Measurements from ENCODE around the gene EGF.
"Not testable (repeated sequence)": the region's sequence is repeated elsewhere in the genome, so short reads cannot be mapped to it uniquely, and the experiment has no call there.

The EGF gene

DNA sequence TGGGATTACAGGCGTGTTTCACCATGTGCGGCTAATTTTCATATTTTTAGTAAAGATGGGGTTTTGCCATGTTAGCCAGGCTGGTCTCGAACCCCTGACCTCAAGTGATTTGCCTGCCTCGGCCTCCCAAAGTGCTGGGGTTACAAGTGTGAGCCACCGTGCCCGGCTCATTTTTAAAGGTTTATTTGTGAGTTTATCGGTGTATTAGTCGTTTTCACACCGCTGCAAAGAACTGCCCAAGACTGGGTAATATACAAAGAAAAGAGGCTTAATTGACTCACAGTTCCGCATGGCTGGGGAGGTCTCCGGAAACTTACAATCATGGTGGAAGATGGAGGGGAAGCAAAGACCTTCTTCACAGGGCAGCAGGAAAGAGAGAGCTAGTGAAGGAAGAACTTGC lies 126.5 kb downstream of the EGF start:
- DNase-seq (ENCODE audit: low read depth) = not testable (repeated sequence)

GRCh38 chr4:110041735-110042134 lies 129.1 kb downstream of the EGF start:
- DNase-seq (ENCODE audit: low read depth) = no peak

- no peak for DNase-seq (ENCODE audit: low read depth)
These were observed 130.1 kb downstream of the EGF start for GRCh38 chr4:110042545-110043517.

DNA sequence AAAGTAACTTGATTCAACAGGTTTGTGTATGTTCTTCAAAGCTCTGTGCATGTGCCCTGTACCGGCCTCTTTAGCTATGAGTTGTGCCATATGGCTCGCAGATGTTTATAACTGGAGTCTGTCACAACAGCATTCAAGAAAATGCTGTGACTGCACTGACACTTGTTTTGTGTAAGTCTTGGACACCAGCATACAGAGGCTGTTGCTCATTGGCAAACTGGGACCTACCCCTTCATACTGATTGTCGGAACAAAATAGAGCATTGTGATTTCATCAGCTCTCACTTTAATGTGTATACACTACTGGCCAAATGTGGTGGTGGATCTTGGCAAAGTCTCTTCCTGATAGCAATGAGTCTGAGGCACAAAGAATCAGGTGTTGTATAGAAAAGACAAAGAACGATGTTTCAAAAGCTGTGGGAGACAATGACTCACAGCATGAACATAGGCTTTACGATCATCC lies 133.9 kb downstream of the EGF start:
- DNase-seq (ENCODE audit: low read depth) = no peak

- no peak for DNase-seq (ENCODE audit: low read depth)
These were observed 137.6 kb downstream of the EGF start for GRCh38 chr4:110049951-110050925.

GRCh38 chr4:110055158-110055768 lies 142.6 kb downstream of the EGF start:
- DNase-seq (ENCODE audit: low read depth) = no peak

- DNase-seq (ENCODE audit: low read depth) = no peak
These were observed 146.0 kb downstream of the EGF start for GRCh38 chr4:110058677-110059076.

- DNase-seq (ENCODE audit: low read depth) = no peak
These were observed 147.0 kb downstream of the EGF start for GRCh38 chr4:110059556-110060191.

DNA sequence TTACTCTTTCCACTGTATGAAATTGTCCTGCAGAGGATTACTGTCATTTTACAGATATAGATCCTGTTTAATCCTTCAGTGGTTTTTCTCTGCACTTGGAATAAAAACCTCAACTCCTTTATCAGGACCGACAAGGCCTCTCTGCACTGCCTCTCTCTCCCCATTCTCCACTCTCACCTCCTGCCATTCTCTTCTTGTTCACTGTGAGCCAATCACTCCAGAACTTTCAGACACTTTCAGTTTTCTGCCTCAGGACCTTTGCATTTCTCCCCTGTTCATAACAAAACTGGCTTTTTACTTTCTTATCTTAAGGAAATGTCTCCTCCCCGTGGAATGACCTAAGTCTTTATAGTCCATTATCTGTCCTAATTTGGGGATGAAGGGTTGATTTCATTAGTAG lies 148.4 kb downstream of the EGF start:
- no peak for DNase-seq (ENCODE audit: low read depth)

Data from T-helper 22 cell (primary cell).